HG03196 (cell line): ENCODE data around the gene SEMA3D.

ENCODE experiments used
- ATAC-seq: cut with Tn5 transposase; IDR thresholded peaks from one replicate; pipeline ENCODE4 v1.9.1; 2021; ENCODE audit not compliant: unreplicated experiment

Gene SEMA3D

GRCh38 chr7:85039196-85039923 is 147.5 kb downstream of the SEMA3D start:
- ATAC-seq, result peak; percentile 70

DNA sequence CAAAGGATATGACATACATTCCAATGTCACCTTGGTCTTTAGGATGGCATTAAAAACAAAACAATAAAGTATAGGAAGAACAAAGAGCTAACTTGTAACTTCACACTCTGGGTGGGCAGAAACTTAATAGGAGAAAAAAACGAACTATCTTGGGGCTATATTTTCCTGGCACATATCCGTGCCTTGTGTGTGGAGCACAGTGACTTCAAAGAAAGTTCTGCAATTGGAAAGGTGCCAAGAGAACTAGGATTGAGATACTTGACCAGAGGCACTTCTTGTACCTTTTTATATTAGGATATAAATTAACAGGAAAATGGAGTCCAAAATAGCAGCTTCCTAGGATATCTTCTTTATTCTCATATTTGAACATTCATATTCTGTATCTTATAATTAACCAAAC is 148.4 kb downstream of the SEMA3D start:
- ATAC-seq, result no peak

DNA sequence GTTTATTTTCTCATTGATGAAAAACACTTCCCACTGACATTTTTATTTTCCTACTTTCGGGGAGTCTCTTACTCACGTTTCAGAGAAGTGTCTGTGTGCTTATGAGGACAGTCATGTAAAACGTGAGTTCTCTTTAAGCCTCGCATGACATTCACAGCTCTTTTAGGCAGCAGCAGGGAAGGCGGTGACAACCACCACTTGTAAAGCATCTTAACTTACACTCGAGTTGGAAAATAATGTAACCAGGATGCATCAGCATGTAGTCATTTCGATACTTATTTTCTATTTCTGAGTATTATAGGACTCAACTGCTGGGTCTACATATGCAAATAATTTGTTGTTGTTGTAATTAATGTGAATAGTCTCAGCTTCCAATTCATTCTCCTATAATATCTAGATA is 153.6 kb downstream of the SEMA3D start:
- no peak for ATAC-seq

- no peak for ATAC-seq
These were observed 155.4 kb downstream of the SEMA3D start for GRCh38 chr7:85031475-85031874.

GRCh38 chr7:85030893-85031292 is 156.0 kb downstream of the SEMA3D start:
- ATAC-seq, result no peak

DNA sequence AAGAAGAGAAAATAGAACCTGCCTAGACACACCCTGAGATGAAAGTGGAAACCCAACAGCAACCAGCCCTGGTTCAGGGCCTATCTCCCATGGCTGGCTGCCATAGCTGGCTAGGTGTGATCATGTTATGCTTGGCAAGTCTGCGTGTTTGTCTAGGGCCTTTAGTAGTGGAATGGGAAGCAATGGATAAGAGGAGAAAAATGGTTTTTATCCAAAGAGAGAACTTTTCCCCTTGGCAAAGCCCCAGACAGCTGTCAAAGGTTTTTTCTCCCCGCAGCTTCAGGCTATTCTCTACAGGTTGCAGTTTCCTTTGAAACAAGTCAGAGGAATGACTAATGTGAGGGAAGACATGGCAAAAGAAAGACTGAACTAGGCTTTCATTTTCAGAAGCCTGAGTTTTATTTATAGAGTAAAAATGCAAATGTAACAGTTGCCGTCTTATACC is 161.5 kb downstream of the SEMA3D start:
- ATAC-seq, result peak; percentile 71

GRCh38 chr7:85023916-85024315 is 162.9 kb downstream of the SEMA3D start:
- ATAC-seq, result no peak

- ATAC-seq, result no peak
These were observed 163.7 kb downstream of the SEMA3D start for GRCh38 chr7:85023066-85023712.

GRCh38 chr7:85022064-85022697 is 164.7 kb downstream of the SEMA3D start:
- no peak for ATAC-seq

DNA sequence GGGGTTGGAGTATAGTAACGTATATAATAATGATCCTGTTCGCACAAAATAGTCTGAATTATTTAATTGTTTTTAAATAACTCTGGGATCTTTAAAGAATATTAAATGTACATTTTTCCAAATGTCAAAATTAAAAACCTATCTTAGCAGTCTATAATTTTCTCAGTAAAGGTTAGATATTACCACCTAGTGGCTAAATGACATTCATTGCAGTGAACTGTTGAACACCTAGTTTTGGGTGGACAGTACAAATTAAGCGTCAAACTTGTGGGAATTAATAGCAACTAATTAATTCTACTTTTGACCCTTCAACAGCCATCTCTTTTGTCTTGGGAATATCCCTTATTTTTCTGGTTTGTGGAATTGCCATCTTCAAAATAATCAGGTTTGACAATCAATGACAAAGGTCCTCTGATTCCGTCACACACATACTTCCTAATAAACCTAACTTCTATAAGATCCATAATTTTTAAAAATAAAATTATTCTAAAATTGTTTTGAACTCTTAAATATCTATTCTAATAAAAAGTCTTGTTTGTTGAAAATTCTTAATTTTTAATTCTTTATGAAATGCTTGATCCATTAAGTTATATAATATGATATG is 165.7 kb downstream of the SEMA3D start:
- no peak for ATAC-seq

GRCh38 chr7:85019778-85020177 is 167.1 kb downstream of the SEMA3D start:
- ATAC-seq, result no peak

DNA sequence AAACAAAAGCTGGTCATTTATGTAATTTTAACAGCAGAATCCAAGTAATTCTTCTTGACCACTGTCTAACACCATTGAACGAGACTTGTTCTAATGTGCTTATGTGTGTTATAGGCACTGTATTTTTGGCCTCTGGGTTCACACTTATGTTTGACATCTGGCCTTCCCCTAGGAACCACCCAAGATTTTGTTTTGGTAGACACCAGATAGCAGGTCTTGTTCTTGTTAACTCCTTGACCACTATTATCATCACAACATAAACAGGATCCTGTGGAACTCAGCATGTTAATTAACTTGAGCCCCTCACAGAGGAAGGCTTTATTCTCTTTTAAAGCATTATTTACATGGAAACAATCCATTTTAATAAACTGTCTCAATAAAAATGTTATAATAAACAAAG is 167.7 kb downstream of the SEMA3D start:
- no peak for ATAC-seq

DNA sequence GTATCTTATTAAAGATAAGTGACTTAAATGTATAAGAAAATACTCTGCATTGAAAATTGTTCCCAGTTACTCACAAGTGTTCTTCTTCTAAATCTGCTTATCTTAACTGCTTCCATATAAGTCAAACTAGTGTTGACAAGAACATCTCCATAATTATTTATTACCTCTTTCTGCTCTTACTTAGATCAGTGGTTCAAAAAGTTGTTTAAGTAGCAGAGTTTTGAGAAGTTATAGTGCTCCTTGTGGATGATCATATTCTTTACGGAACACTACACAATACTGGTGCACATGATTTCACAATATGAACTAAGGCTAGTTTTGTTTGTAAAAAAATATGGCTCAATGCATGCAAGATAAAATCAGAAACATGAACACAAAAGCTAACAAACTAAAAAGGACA is 168.4 kb downstream of the SEMA3D start:
- ATAC-seq, result no peak

DNA sequence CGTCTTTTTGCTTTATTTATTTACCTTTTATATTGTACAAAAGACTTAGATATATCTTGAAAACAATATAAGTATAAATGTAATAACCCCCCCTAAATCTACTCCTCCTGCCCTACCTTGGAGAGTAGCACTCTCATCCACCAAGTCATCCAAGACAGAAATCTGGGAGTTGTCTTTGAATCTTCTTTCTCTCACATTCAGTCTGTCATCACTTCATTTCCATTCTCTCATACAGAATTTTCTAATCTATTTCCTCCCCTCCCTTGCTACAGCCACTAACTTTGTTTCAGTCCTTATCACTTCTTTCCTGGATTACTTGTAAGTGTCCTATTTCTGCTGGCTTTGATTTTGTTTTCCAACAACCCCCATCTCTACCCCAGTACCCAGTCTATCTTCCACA is 170.6 kb downstream of the SEMA3D start:
- ATAC-seq, result no peak

DNA sequence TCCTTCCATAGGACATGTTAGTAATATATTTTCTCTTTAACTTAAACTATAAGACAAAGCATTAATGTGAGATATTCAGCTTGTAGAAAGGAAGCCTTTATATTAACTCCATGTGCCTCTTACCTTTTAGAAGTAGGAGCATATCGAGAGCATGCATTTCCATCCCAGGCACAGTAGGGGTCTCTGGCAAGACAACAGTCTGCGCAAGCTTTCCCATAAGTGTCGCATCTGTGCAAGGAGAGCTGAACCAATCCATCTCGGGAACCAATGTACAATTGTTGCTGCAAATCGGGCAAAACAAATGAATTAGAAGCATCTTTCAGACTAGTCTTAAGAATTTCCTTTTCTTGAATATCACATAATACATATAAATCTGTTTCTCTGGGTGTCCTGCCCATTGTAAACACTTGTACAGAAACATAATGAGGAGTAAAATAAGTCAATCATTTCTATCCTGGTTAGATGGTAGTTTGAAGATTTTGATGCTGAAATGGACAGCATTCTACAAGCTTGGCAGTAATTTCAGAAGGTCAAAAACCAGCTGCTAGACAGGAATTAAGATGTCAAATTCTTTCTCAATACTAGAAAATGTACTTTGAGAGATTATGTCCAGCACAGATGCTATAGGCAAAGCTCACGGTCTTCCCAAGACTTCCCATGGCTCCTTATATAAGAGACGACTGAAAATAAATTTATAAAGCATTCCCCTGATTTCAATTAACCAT is 171.8 kb downstream of the SEMA3D start:
- no peak for ATAC-seq

DNA sequence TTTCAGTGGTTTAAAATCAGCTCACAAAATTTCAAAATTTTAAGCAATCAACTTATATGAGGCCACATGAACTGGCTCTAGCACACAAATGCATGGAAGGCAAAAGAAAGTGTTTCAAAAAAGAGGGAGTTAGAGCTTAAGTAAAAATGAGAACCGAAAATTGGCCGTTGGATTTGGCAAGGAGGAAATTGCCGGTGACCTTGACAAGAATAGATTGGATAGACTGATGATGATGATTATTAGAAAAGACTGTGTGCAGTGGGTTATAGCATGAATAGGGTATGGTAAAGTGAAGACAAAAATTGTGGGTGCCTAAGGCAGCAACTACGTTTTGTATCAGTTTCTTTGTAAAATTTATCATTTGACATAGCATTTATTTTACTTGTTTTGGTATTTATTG is 175.7 kb downstream of the SEMA3D start:
- no peak for ATAC-seq

DNA sequence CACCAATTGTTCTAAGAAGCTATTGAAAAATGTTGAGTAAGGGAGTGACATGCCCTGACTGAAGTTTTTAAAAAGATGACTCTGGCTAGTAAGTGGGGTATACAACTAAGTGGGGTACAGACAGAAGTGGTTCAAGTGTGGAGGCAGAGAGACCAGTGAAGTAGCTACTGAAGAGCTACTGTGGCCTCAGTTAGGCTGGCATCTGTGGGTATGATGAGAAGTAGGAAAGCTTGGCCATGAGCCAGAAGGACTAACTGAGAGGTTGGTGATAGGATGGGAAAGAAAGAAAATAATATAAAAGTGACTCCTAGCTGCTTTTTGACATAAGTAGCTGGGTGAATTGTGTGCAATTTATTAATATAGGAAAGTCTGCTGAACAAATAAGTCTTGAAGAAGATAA is 176.6 kb downstream of the SEMA3D start:
- ATAC-seq, result no peak

DNA sequence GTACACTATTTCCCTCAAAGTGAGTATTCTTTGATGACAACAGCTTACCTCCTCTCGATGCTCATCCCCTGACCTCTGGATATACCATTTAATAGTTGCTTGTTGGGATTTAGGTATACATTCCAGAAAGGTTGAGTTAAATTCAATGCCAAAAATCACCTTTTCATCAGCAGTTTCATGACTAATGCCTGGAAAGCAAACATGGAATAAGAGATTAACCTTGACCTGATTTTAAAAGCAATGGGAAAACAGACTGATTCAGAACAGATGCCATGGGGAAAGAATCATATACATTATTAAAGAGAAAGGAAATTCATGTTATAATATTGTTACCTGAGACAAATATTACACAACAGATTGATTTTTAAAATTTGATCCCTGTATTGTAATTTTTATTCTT is 180.1 kb downstream of the SEMA3D start:
- ATAC-seq, result no peak

DNA sequence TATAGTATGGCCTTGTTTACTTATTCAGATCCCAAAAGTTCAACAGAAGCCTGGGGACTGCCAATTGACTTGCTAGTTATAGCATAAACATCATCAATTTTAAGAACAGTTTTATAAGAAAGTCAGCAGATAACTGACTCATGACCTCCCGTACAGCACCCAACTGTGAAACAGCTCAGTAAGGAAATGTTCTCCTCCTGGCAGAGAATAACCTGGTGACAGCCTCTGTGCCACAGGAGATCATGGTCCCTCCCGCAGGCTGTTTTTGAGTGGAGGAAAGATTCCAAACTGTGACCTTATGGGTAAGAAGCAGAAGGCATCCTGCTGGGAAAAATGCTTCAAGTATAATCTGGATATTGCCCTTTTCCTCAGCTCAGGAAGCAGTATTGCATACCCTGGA is 182.5 kb downstream of the SEMA3D start:
- ATAC-seq, result no peak

DNA sequence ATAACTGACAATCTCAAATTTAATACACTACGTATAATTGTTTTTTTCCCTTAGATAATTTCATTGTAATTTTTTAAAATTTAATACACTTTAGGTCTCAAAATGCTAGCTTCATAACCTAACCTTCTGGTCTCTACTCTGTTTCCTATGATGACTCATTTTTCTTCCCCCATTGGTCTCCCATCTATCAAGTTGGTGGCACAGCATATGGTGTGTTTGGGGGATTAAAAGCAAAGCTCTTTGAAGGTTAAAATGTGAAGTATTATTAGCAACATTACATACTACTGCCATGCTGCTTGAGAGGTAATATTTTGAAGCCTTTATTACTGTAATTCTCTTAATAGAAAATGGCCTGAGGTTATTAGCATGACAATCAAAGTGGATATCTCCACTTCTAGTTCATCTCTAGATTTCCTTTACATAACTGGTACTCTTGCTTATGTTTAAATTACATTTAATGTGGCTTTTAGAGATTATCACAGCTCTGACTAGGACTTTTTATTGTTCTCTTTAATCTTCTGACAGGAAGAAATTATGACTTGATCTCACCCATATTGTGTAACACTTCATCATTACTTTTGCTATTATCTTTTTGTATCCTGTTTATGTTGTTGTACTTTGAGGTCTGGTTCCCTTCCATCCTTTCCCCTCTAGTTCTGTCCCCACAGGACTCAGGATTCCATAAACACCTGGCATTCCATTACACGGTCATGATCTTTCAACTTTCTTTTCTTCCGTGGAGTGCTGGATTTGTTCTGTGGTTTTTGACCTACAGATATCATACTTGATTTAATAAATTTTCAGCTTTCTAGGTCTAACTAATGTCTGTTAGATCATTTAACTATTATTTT is 185.1 kb downstream of the SEMA3D start:
- no peak for ATAC-seq
